ENCODE results near the gene TRHDE.

GRCh38 chr12:72228424-72228823 is 43.7 kb upstream of the TRHDE start:
- TF ChIP-seq CTCF (IDR thresholded peaks at IDR 0.05; ENCODE audit: low read length) (no peak), EZH2 (IDR thresholded peaks at IDR 0.05; ENCODE audit: borderline replicate concordance, low read length) (no peak)

Measured in OCI-LY1 (cell line).